Upper lobe of right lung (tissue), 1 donor: ENCODE results near the gene MRPS31. TPM values are rescaled to one million over a fixed set of nuclear protein-coding genes. Genes with fewer than 3 reads are reported as not detected.
A peak's percentile ranks its signal among the peaks of the same experiment; 100 is the strongest.
"Not testable (repeated sequence)": the region's sequence is repeated elsewhere in the genome, so short reads cannot be mapped to it uniquely, and the experiment has no call there.

Experiments used
- ATAC-seq: fragments of 200-7000 bp; cut with Tn5 transposase; one replicate; pipeline ENCODE4 v1.9.1; 2020; ENCODE audit warnings: mild to moderate bottlenecking, moderate library complexity
- DNase-seq: peaks from one replicate; pipeline ENCODE4 v3.0.0-alpha.2; 2020
- H3K27ac ChIP-seq: fragments of 200-600 bp; one replicate; pipeline ENCODE4 v1.8.0; 2022
- H3K27me3 ChIP-seq: fragments of 200-600 bp; one replicate; pipeline ENCODE4 v1.8.0; 2022; ENCODE audit warnings: mild to moderate bottlenecking
- H3K36me3 ChIP-seq: fragments of 200-600 bp; one replicate; pipeline ENCODE4 v1.8.0; 2022
- H3K4me1 ChIP-seq: fragments of 200-600 bp; one replicate; pipeline ENCODE4 v1.8.0; 2022
- H3K4me3 ChIP-seq: fragments of 200-600 bp; one replicate; pipeline ENCODE4 v1.8.0; 2022; ENCODE audit warnings: mild to moderate bottlenecking
- H3K9me3 ChIP-seq: fragments of 200-600 bp; one replicate; pipeline ENCODE4 v1.8.0; 2022
- intact Hi-C: fragments of 100-400 bp; cut with DNase I; formaldehyde crosslinking; loops from one replicate; pipeline ENCODE4 v1.11.0; 2022
- total RNA-seq: library from RNA; stranded (reverse); fragmentation: NEBNext Ultra II Directional; extraction: Animal tissue kit (Norgen Biotek cat#: 25700); gene quantifications from one replicate; pipeline ENCODE4 v1.2.1, GENCODE V29; 2021
- TF ChIP-seq, protein P1 (sequence below): fragments of 200-600 bp; IDR thresholded peaks from one replicate; pipeline ENCODE4 v1.8.0; 2022; ENCODE audit warnings: antibody characterized with exemption
- donor health status: DM: no; HTN: yes; CAD: no; lungs with severe emphysema.

The MRPS31 gene
- total RNA-seq, 1 donor from 2014 or later, result 18.4 TPM

DNA sequence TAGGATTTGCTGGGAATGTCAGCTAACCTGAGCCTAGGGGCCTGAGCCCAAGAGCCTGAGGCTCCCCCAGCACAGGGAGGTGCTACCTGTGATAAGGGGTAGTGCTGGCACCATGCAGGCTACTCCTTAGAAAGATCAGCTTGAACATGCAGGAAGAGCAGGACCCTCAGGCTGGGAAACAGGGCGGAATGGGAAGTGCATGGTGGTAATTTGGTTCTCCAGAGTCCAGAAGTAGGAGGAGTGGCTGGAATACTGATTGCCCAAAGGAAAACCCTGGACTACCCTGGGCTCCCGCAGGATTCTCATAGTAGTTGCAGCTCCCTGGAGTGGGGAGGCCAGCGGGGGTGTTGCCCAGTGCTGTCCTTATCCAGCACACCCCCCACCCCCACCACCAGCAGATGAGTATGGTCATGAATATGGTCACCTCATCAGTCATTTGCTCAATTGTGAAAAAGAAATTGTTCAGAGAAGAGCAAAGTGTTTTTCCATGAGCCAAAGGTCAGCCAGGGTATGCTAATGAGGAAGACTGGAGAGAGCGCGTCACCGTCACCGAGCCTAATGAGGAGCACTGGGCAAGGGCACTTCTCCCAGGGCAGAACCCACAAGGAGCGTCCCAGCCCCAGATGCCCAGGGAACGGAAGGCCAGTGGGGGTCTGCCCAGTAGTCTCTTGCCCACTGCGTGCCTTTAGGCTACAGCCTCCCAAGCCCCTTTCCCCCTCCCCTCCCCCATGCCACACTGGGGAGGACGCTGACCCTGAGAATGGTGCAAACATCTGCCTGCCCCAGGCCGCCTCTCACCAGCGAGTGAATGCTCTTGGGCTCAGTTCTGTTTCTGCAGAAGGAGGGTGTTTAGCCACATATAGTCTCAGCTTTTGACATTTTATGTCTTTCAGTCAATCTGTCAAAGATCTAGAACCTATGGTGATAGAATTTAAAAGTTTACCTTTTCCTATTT lies 23.7 kb upstream of the MRPS31 start:
- intact Hi-C loops, result no loop called here
- no peak overlapping the region for H3K27ac ChIP-seq
- no peaks in the 10 kb centered on the region for H3K9me3 ChIP-seq
- H3K4me3 ChIP-seq, result no peak overlapping the region
- H3K36me3 ChIP-seq, result no peaks in the 10 kb centered on the region
- TF ChIP-seq, protein P1, sequence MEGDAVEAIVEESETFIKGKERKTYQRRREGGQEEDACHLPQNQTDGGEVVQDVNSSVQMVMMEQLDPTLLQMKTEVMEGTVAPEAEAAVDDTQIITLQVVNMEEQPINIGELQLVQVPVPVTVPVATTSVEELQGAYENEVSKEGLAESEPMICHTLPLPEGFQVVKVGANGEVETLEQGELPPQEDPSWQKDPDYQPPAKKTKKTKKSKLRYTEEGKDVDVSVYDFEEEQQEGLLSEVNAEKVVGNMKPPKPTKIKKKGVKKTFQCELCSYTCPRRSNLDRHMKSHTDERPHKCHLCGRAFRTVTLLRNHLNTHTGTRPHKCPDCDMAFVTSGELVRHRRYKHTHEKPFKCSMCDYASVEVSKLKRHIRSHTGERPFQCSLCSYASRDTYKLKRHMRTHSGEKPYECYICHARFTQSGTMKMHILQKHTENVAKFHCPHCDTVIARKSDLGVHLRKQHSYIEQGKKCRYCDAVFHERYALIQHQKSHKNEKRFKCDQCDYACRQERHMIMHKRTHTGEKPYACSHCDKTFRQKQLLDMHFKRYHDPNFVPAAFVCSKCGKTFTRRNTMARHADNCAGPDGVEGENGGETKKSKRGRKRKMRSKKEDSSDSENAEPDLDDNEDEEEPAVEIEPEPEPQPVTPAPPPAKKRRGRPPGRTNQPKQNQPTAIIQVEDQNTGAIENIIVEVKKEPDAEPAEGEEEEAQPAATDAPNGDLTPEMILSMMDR, result no peak
- DNase-seq, result no peak
- ATAC-seq, result no peak
- H3K4me1 ChIP-seq, result peaks cover 7% of the 10 kb centered on the region
- H3K27me3 ChIP-seq, result no peaks in the 10 kb centered on the region

DNA sequence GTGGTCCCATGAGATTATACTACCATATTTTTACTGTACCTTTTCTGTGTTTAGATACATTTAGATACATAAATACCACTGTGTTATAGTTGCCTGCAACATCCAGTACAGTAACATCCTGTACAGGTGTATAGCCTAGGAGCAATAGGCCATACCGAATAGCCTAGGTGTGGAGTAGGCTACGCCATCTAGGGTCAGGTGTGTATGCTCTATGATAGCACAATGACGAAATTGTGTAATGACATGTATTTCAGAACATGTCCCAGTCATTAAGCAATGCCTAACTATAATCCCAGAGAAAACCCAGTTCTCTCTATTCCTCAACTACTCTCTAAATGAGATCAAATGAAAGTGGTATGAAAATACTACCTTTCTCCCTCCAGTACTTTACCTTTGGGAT lies 22.3 kb upstream of the MRPS31 start:
- intact Hi-C loops, result no loop called here
- H3K36me3 ChIP-seq, result no peaks in the 10 kb centered on the region
- TF ChIP-seq, protein P1, result no peak

DNA sequence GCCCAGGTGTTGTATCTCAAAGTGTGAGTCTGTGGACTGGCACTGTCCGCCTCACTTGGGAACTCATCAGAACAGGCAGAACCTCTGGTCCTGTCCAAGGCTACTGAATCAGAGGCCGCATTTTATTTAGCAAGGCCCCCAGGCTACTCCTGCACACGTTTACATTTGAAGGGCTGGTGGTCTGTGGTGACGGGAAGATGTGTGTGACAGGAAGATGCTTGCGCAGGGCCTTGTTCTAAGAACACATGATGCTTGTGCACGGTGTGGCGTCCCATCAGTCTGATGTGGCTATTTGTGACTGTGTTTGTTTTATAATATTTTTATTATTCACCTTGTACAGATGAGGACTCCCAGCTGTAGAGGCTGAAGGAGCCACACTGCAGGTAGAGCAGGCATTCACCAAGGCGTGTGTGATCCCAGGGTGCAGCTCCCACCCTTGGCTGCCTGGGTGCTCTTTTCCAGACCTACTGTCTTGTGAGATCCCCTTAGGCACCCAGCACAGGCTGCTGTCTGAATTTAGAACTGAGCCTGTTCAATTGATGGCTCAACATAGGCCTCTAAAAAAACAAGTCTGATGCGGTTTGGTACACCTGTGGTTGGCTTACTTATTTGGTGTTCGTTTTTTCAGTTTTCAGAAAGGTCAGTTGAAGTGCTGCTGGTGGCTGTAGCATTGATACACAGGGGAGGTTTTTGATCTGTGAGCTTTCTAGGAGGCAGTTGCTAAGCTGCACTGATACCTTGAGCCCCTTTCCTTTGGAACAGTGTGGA lies 21.5 kb upstream of the MRPS31 start:
- Histone ChIP-seq H3K27me3 (no peaks in the 10 kb centered on the region), H3K4me3 (no peak overlapping the region)

More for the DNA sequence above, 22.3 kb upstream of the MRPS31 start:
- no peak overlapping the region for H3K27ac ChIP-seq
- ATAC-seq, result no peak
- no peak overlapping the region for H3K4me3 ChIP-seq
- no peaks in the 10 kb centered on the region for H3K27me3 ChIP-seq
- H3K4me1 ChIP-seq, result peaks cover 7% of the 10 kb centered on the region
- H3K9me3 ChIP-seq, result no peaks in the 10 kb centered on the region
- no peak for DNase-seq

DNA sequence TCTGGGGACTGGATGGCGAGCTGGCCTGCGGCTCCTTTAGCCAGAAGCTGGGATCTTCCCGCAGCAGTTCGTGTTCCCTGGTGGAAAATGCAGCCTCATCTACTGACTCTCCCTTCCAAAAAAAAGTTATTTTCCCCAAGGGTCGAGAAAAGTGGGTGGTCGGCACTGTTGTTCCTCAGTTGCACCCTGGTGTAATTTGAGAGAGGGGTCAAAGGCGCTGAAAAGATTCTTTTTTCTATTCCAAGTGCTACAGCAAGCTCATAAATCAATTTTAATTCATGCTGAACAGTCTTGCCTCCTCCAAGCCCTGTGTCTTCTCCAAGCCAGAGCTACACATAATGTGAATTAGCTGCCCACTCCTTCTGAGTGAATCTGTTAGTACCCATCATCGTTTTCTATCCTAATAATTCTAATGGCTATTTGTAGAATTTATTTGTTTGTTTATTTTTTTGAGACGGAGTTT lies 19.2 kb upstream of the MRPS31 start:
- H3K36me3 ChIP-seq, result no peaks in the 10 kb centered on the region
- H3K9me3 ChIP-seq, result no peaks in the 10 kb centered on the region
- intact Hi-C loops, result no loop called here
- H3K27me3 ChIP-seq, result no peaks in the 10 kb centered on the region
- TF ChIP-seq, protein P1, result no peak
- peak overlapping the region; percentile 69 for H3K4me3 ChIP-seq
- DNase-seq, result no peak
- peak overlapping the region; percentile 83 for H3K27ac ChIP-seq
- H3K4me1 ChIP-seq, result peaks cover 10% of the 10 kb centered on the region
- no peak for ATAC-seq

More for the DNA sequence above, 21.5 kb upstream of the MRPS31 start:
- Histone ChIP-seq H3K9me3 (no peaks in the 10 kb centered on the region), H3K36me3 (no peaks in the 10 kb centered on the region), H3K27ac (no peak overlapping the region), H3K4me1 (peaks cover 10% of the 10 kb centered on the region)
- ATAC-seq (no peak), DNase-seq (no peak)
- TF ChIP-seq, protein P1, result no peak
- intact Hi-C loops, result no loop called here

GRCh38 chr13:40789275-40790153 lies 18.5 kb upstream of the MRPS31 start, which contains the start of gene SLC25A15:
TSS of gene SLC25A15 (plus strand) at chr13:40789611. CDS start at chr13:40793227, 3,616 bp downstream.
- Histone ChIP-seq H3K27me3 (no peaks in the 10 kb centered on the region), H3K36me3 (no peaks in the 10 kb centered on the region), H3K4me3 (peak within 1 kb of the TSS; percentile 69), H3K4me1 (peaks cover 10% of the 10 kb centered on the region), H3K27ac (peak within 1 kb of the TSS; percentile 83), H3K9me3 (no peaks in the 10 kb centered on the region)
- ATAC-seq (peak; percentile 98), DNase-seq (peak; percentile 95)
- TF ChIP-seq, protein P1, result peak; percentile 35
- intact Hi-C loops, result no loop called here

DNA sequence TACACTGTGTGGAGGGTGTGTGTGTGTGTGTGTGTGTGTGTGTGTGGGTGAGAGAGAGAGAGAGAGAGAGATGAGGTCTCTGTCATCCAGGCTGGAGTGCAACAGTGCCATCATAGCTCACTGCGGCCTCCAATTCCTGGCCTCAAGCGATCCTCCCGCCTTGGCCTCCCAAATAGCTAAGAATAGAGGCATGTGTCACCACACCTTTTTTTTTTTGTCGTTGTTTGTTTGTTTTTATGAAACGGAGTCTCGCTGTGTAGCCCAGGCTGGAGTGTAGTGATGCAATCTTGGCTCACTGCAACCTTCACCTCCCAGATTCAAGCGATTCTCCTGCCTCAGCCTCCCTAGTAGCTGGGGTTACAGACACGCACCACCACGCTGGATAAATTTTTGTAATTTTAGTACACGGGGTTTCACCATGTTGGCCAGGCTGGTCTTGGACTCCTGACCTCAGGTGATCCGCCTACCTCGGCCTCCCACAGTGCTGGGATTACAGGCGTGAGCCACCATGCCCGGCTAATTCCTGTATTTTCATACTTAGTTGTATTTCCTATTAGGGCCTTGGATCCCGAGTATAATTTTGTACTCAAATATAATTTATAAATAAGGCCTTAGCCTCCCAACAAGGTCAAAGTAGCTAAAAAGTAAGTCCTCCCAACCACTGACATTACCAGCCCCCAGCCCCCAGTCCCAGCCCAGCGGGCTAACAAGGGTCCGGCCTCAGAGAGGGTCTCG lies 17.7 kb upstream of the MRPS31 start:
- H3K4me1 ChIP-seq, DNase-seq, H3K27me3 ChIP-seq, intact Hi-C loops, H3K9me3 ChIP-seq, ATAC-seq, H3K36me3 ChIP-seq: not testable (repeated sequence)
- Histone ChIP-seq H3K4me3 (peak overlapping the region; percentile 69), H3K27ac (peak overlapping the region; percentile 83)
